Psoas muscle (tissue), 8 donors: ENCODE data around the gene NME4. TPM values are rescaled to one million over a fixed set of nuclear protein-coding genes. Genes with fewer than 3 reads are reported as not detected.

ENCODE experiments used
- ATAC-seq, 4 donors: fragments of 200-7000 bp; cut with Tn5 transposase; one replicate each; pipeline ENCODE4 v1.9.1; 2020; ENCODE audit warnings: moderate library complexity in 3 of 4, mild to moderate bottlenecking in 2 of 4
- DNase-seq, 2 donors: peaks; one replicate each; pipeline ENCODE4 v3.0.0-alpha.2; 2020
- H3K27ac ChIP-seq: fragments of 200-600 bp; one replicate; pipeline ENCODE4 v1.8.0; 2022
- H3K27me3 ChIP-seq, 3 donors: fragments of 200-600 bp in 1 of 3; one replicate each; pipeline versions ENCODE4 v1.6.1 to v1.8.0; 2013 to 2022; ENCODE audit warnings: low read length in 2 of 3, mild to moderate bottlenecking in 2 of 3, moderate library complexity in 1 of 3; ENCODE audit not compliant: insufficient read depth in 3 of 3
- H3K36me3 ChIP-seq, 2 donors: fragments of 200-600 bp in 1 of 2; one replicate each; pipeline versions ENCODE4 v1.6.1 to v1.8.0; 2013 to 2022; ENCODE audit warnings: low read depth in 1 of 2, mild to moderate bottlenecking in 1 of 2, moderate library complexity in 1 of 2; ENCODE audit not compliant: insufficient read depth in 1 of 2
- H3K4me1 ChIP-seq: fragments of 200-600 bp; one replicate; pipeline ENCODE4 v1.8.0; 2022
- H3K4me3 ChIP-seq: fragments of 200-600 bp; one replicate; pipeline ENCODE4 v1.8.0; 2022; ENCODE audit warnings: mild to moderate bottlenecking
- H3K9me3 ChIP-seq: fragments of 200-600 bp; one replicate; pipeline ENCODE4 v1.8.0; 2022
- WGBS, 3 donors: extraction: QIAGEN DNeasy Blood & Tissue Kit; methylation state at CpG; one replicate each; pipeline versions ENCODE4 v1.1.6 to v1.1.7; 2013; 5-methylcytosine and 5-hydroxymethylcytosine counted together
- intact Hi-C, 2 donors: fragments of 100-400 bp; cut with DNase I; formaldehyde crosslinking; loops; one replicate each; pipeline versions ENCODE4 v1.11.0 to v1.14.2; 2022
- polyA plus RNA-seq, 3 donors: library from polyadenylated mRNA; stranded (reverse); fragments of 200-250 nt; gene quantifications; one replicate each; pipeline ENCODE4 v1.2.3, GENCODE V29; 2013
- total RNA-seq, 4 donors: library from RNA; stranded (reverse); fragmentation: NEBNext Ultra II Directional in 2 of 4; extraction: Animal tissue kit (Norgen Biotek cat#: 25700) in 2 of 4; gene quantifications; one replicate each; pipeline versions ENCODE4 v1.2.1 to v1.2.4, GENCODE V29; 2021 to 2023
- TF ChIP-seq, protein P1 (sequence below): fragments of 200-600 bp; IDR thresholded peaks from one replicate; pipeline ENCODE4 v1.8.0; 2022; ENCODE audit warnings: antibody characterized with exemption
- donor health status: healthy with polysubstance abuse.
- donor health status: DM: no; HTN: no; CAD: no; lungs with moderate emphysema.
- donor health status: Bipolar disorder and iron deficiency.
- donor health status: healthy.
- donor health status: DM: yes; HTN: yes; CAD: no.
- donor health status: DM: no; HTN: no; CAD: no.
- donor health status: DM: no; HTN: no; CAD: no.
- donor health status: DM: yes; HTN: yes; CAD: no.

NME4 gene
- total and polyA plus RNA-seq, 7 donors: 16.0 to 39.7 (median 23.1) TPM

DNA sequence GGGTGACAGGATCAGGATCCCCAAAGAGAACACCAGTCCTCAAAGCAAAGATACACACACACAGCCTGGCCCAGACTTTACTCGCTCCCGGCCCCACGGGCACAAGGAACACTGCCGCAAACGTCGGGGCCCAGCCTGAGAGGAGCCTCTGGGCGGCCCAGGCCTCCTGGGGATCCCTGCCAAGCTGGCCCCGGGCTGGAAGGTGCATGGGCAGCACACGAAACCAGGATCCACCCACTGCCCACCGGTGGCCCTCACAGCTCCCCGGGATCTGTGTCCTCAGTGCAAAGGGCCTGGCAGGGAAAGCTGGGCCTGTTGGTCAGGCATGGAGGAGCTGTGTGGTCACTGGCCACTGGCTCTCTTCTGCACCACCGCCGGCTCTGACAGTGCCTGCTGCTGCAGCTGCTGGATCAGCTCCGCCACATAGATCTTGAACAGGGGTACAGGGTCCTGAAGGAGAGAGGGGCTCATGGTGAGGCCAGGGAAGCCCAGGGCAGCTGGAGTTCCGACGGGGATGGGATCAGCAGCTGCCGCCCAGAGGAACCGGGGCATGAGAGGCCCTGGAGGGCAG is 29.6 kb upstream of the NME4 start:
- TF ChIP-seq, protein P1, sequence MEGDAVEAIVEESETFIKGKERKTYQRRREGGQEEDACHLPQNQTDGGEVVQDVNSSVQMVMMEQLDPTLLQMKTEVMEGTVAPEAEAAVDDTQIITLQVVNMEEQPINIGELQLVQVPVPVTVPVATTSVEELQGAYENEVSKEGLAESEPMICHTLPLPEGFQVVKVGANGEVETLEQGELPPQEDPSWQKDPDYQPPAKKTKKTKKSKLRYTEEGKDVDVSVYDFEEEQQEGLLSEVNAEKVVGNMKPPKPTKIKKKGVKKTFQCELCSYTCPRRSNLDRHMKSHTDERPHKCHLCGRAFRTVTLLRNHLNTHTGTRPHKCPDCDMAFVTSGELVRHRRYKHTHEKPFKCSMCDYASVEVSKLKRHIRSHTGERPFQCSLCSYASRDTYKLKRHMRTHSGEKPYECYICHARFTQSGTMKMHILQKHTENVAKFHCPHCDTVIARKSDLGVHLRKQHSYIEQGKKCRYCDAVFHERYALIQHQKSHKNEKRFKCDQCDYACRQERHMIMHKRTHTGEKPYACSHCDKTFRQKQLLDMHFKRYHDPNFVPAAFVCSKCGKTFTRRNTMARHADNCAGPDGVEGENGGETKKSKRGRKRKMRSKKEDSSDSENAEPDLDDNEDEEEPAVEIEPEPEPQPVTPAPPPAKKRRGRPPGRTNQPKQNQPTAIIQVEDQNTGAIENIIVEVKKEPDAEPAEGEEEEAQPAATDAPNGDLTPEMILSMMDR: no peak
- Histone ChIP-seq H3K27ac (no peak overlapping the region), H3K4me3 (no peak overlapping the region), H3K27me3 (peaks cover 0 to 11% (median 2%) of the 10 kb centered on the region in 3 donors), H3K9me3 (no peaks in the 10 kb centered on the region), H3K36me3 (peaks cover 4 to 41% of the 10 kb centered on the region in 2 donors), H3K4me1 (peaks cover 13% of the 10 kb centered on the region)
- DNase-seq (peak in 1 of 2 donors; percentile 46), ATAC-seq (no peak)
- WGBS, 3 donors: 92 to 94% (median 93%) methylated on average over 18 of the region's 18 CpGs
- intact Hi-C loops: no loop called here

DNA sequence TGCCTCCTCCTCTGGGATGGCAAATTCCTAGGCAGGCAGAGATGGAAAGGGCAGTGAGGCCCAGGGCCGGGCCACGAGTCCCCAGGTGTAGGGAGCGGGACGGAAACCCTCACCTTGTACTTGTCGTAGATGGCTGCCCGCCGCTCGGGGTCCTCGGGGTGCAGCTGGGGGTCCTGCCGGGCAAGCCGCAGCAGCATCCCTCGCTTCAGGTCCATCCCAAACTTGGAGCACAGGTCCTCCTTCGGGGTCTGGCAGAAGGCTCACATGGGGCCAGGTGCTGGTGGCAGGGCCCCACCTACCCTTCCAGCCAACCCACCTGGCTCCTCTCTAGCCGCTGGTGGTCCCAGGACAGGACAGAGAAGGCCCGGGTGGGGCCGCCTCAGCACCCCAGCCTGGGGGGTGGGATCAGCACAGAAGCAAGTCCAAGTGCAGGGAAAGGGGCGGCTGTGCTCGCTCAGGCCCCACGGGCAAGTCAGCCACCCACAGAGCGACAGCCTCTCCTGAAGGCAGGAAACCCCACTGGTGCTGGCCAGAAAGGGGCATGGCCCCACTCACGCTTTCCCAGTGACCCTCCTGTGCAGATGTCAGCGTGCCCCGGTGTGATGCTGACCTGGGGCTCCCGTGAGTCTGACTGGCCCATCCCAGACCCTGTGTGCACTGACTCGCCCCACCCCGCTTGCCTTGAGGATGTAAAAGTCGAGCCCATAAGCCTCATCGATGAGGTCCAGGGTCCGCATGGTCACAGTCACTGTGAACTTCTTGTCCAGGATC is 28.4 kb upstream of the NME4 start:
- ATAC-seq: no peak
- TF ChIP-seq, protein P1: no peak
- Histone ChIP-seq H3K27ac (no peak overlapping the region), H3K27me3 (peaks cover 0 to 11% (median 2%) of the 10 kb centered on the region in 3 donors), H3K4me3 (no peak overlapping the region), H3K9me3 (no peaks in the 10 kb centered on the region), H3K4me1 (peaks cover 13% of the 10 kb centered on the region), H3K36me3 (peaks cover 4 to 53% of the 10 kb centered on the region in 2 donors)
- no peak for DNase-seq
- 91 to 93% (median 93%) methylated on average over 25 to 29 of the region's 29 CpGs for WGBS, 3 donors
- intact Hi-C loops: no loop called here

DNA sequence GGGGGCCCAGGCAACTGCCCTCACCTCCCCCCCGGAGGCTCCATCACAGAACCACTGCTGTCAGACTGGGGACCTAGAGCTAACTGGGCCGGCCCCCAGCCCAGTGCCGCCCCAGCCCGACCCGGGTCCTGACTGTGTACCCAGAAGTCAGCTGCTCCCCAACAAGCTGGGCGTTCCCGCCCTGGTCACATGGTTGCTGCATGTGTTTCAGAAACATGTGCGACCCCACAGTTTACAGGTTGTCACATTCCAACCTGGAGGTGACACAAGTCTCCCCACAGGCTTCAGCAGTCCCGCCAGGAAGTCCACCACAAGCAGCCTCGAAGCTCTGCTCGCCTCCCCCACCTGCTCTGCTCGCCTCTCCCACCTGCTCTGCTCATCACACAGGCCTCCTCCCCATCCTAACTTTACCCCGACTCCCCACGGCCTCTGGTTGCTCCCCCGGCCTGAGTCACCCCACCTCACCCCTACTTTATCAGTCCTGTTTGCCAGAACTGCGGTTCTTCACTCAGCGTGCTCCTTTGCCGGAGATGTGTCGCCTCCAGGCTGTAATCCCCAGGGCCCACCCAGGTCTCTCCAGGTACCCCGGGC is 27.6 kb upstream of the NME4 start:
- DNase-seq (no peak), ATAC-seq (no peak)
- Histone ChIP-seq H3K27ac (no peak overlapping the region), H3K4me3 (peak overlapping the region; percentile 60), H3K4me1 (peaks cover 13% of the 10 kb centered on the region), H3K27me3 (peaks cover 0 to 5% (median 0%) of the 10 kb centered on the region in 3 donors), H3K9me3 (no peaks in the 10 kb centered on the region), H3K36me3 (peaks cover 4 to 61% of the 10 kb centered on the region in 2 donors)
- TF ChIP-seq, protein P1: no peak
- intact Hi-C loops: no loop called here
- 83 to 84% (median 84%) methylated on average over 20 of the region's 20 CpGs for WGBS, 3 donors

DNA sequence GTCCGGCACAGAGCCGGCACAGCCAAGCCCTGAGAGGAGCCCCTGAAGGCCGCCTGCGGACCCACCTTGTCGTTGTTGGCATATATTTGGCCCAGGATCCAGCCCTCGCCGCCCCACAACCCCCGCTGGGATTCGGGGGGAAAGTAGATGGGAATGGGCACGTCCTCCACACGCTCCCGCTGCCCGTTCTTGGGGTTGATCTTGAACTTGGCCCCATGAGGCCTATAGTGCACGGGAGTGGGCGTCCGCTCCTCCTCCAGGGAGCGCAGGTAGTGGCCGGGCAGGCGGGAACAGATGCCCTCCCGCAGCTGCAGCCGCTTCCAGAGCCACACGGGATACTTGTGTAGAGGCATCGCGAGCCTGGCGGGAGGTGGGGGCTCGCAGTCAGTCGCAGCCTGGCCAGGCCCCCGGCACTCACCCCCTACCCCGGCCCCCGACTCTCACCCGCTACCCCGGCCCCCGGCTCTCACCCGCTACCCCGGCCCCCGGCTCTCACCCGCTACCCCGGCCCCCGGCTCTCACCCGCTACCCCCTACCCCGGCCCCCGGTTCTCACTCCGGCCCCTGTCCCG is 27.0 kb upstream of the NME4 start:
- ATAC-seq (peak in 3 of 4 donors; percentile 44 to 74 (median 48)), DNase-seq (no peak)
- intact Hi-C loops: no loop called here
- 26 to 30% (median 29%) methylated on average over 36 to 44 of the region's 44 CpGs for WGBS, 3 donors
- peaks cover 4 to 67% of the 10 kb centered on the region in 2 donors for H3K36me3 ChIP-seq
- TF ChIP-seq, protein P1: no peak
- no peak overlapping the region for H3K27ac ChIP-seq
- no peaks in the 10 kb centered on the region for H3K9me3 ChIP-seq
- peaks cover 13% of the 10 kb centered on the region for H3K4me1 ChIP-seq
- H3K4me3 ChIP-seq: peak overlapping the region; percentile 60
- H3K27me3 ChIP-seq: no peaks in the 10 kb centered on the region
